Measurements from ENCODE around the gene UBXN4.
"Not testable (repeated sequence)": the region's sequence is repeated elsewhere in the genome, so short reads cannot be mapped to it uniquely, and the experiment has no call there.

Gene UBXN4

DNA sequence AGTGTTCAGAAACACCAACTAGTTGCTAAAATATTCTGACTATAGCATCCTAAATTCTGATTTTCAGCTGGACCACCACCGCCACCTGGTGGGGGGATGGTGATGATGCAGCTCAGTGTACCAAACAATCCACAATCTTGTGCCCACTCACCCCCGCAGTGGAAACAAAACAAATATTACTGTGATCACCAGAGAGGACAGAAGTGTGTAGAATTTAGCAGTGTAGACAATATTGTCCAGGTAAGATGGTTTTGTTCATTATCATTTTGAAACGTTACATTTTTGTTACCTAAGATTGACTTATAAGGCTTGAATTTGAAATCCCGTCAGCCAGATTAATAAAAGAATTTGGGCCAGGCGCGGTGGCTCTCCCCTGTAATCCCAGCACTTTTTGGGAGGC is 31.7 kb upstream of the UBXN4 start:
- TF ChIP-seq ZFX (IDR thresholded peaks at IDR 0.05) = no peak
- TF ChIP-seq, protein P1, sequence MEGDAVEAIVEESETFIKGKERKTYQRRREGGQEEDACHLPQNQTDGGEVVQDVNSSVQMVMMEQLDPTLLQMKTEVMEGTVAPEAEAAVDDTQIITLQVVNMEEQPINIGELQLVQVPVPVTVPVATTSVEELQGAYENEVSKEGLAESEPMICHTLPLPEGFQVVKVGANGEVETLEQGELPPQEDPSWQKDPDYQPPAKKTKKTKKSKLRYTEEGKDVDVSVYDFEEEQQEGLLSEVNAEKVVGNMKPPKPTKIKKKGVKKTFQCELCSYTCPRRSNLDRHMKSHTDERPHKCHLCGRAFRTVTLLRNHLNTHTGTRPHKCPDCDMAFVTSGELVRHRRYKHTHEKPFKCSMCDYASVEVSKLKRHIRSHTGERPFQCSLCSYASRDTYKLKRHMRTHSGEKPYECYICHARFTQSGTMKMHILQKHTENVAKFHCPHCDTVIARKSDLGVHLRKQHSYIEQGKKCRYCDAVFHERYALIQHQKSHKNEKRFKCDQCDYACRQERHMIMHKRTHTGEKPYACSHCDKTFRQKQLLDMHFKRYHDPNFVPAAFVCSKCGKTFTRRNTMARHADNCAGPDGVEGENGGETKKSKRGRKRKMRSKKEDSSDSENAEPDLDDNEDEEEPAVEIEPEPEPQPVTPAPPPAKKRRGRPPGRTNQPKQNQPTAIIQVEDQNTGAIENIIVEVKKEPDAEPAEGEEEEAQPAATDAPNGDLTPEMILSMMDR (conservative IDR thresholded peaks at IDR 0.05) = peak; percentile 91
- no peak overlapping the region for H3K27ac ChIP-seq

DNA sequence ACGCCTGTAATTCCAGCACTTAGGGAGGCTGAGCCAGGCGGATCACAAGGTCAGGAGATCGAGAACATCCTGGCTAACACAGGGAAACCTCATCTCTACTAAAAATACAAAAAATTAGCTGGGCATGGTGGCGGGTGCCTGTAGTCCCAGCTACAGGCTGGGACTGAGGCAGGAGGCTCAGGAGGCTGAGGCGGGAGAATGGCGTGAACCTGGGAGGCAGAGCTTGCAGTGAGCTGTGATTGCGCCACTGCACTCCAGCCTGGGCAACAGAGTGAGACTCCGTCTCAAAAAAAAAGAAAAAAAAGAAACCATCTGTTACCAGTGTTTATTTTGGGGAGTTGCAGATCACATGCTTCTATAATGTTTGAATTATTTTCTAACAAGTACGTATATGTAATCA is 26.6 kb upstream of the UBXN4 start:
- not testable (repeated sequence) for H3K27ac ChIP-seq

DNA sequence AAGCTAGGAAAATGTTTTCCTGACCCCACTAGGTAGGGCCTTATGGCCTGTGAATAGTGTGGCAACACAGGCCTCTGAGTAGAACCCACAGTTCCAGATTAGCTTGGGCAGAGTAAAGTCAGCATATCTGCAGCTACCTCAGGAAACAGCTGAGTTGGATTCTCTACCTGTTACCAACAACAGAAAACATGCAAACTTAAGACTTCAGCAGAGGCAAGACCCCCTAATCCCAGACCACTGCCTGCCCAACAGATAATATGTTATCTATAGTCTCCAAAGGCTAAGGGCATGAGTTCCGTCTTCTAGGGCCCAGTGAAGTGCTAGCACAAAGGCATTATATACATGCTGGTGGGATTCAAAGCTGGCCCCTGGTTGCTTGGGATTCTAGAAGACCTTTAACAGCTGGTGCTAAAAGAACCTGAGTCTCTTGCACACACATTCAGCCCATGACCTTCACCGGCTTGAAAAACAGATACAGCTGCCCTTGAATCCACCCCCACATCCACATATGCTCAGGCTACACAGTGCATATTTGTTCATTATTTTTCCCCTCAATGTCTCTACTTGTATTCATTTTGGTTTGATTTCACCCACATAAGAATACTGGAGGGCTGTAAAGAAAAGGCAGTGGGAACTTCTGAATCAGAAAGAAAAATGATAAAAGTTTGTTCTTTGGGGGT is 13.5 kb upstream of the UBXN4 start:
- no peak overlapping the region for H3K27ac ChIP-seq
- no peak for TF ChIP-seq ZFX (IDR thresholded peaks at IDR 0.05)
- TF ChIP-seq, protein P1 (conservative IDR thresholded peaks at IDR 0.05) = no peak

DNA sequence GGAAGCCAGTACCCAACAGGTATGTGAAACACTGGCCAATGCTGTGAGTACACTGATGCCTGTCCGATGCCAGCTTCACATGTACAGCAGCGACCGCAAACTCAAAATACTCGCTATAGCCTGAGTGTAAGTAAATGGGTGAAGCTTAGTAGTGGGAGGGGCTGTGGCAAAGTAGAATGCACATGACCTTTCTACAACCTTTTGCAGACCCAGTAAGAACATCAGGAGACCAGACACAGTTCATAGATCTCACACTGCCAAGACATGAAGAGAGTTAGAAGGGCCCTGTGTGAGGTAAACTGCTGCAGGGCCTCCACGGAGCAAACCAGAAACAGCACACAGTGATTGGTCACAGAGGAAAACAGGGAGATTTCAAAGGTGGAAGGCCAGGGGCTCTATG is 9.1 kb upstream of the UBXN4 start:
- no peak overlapping the region for H3K27ac ChIP-seq
- TF ChIP-seq, protein P1 (conservative IDR thresholded peaks at IDR 0.05) = no peak

DNA sequence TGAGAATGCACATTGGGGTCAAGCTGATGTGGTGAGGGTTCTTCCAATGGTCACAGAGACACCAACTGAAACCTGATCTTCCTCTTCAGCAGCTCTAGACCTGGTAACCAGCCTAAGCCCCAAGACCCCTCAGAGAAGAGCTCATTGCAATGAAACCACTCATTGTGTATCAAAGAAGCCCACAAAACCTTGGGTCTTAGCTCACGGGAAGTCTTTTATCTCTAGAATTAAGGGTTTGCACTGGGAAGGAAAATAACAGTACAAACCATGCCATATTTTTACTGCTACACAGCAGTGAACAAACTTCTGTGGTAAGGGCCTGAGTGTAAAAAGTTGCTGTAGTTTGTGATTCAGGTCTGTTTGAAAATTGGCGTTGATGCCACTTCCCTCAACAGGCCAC is 8.6 kb upstream of the UBXN4 start:
- TF ChIP-seq ZFX (IDR thresholded peaks at IDR 0.05) = no peak
- TF ChIP-seq, protein P1 (conservative IDR thresholded peaks at IDR 0.05) = no peak
- H3K27ac ChIP-seq = no peak overlapping the region

DNA sequence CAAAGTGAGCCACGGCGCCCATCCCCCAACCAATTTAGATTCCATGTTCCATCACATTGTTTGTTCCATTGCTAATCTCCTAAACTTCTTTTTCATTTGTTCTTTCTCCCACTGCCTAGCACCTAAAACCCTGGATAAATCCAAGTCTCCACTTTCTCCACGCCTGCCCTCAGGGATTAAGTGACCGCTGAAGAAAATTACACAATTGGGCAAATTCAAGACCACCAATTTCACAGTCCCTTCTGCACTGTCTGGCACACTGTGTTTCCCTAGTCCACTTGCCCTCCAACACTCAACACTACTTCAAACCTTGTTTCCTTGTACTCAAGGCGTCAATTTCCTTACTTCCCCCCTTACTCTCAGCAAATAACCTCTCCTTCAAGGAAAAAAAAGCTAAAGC is 5.1 kb upstream of the UBXN4 start:
- H3K27ac ChIP-seq = no peak overlapping the region

DNA sequence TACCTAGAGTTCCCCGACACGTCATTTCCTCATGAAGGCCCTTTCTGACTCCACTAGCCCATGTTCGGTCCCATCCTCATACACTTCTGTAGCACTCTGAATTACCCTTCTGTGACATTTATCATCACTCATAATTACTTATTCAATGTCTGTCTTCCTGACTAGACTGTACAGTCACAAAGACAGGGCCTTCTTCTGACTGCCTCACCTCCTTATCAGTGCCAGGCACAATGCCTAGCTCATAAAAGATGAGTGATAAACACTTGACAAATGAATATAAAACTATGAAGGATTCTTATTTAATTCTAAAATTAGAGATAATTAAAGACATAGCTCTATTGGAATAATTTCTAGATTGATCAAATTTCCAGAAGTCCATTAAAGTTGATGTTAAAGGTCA is 1.4 kb upstream of the UBXN4 start:
- no peak overlapping the region for H3K27ac ChIP-seq
- TF ChIP-seq, protein P1 (conservative IDR thresholded peaks at IDR 0.05) = no peak
- TF ChIP-seq ZFX (IDR thresholded peaks at IDR 0.05) = no peak

More for the DNA sequence above, 5.1 kb upstream of the UBXN4 start:
- TF ChIP-seq ZFX (IDR thresholded peaks at IDR 0.05) = no peak
- TF ChIP-seq, protein P1 (conservative IDR thresholded peaks at IDR 0.05) = no peak

DNA sequence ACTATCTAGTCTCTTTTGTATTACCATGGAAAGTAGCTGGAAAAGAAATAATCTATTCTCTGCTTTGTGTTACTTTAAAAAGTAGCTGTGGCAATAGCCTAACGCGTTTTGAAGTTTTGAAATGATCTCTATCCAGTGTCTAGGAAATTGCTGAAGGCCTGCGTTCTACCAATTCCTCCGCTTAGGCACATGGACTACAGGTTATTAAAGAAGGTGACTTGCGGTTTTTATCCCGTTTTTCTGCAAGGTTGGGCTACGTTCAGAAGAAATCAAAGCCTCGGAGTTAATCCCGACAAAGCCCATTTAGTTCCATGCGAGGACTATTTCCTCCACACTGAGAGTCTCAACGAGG is 636 bp upstream of the UBXN4 start:
- no peak overlapping the region for H3K27ac ChIP-seq
- TF ChIP-seq, protein P1 (conservative IDR thresholded peaks at IDR 0.05) = no peak
- TF ChIP-seq ZFX (IDR thresholded peaks at IDR 0.05) = no peak

Data from C4-2B (cell line).